Stimulated activated CD4-positive, alpha-beta T cell treated with anti-CD3 and anti-CD28 coated beads, Interleukin-4, amount 100 ng/mL, for 4 hours (primary cell): Measurements from ENCODE around the gene SSRP1.
"Not testable (repeated sequence)": the region's sequence is repeated elsewhere in the genome, so short reads cannot be mapped to it uniquely, and the experiment has no call there.

Experiments used
- DNase-seq, 2 experiments: peaks; one replicate each; pipeline ENCODE4 v3.0.0-alpha.2; 2020

The SSRP1 gene

GRCh38 chr11:57299150-57299737 lies 36.4 kb downstream of the SSRP1 start:
- no peak for DNase-seq

- DNase-seq = no peak
Measured at GRCh38 chr11:57297221-57297620, 38.5 kb downstream of the SSRP1 start.

- DNase-seq = not testable (repeated sequence)
Measured at GRCh38 chr11:57296205-57296604, 39.5 kb downstream of the SSRP1 start.

GRCh38 chr11:57294225-57295131 lies 41.2 kb downstream of the SSRP1 start:
- DNase-seq = no peak

- no peak for DNase-seq
Measured at GRCh38 chr11:57290288-57290687, 45.4 kb downstream of the SSRP1 start.

GRCh38 chr11:57288771-57289579 lies 46.7 kb downstream of the SSRP1 start:
- DNase-seq = no peak

GRCh38 chr11:57287884-57288283 lies 47.8 kb downstream of the SSRP1 start:
- no peak for DNase-seq

- no peak for DNase-seq
Measured at GRCh38 chr11:57283231-57283990, 52.3 kb downstream of the SSRP1 start.

- DNase-seq = not testable (repeated sequence)
Measured at GRCh38 chr11:57281546-57281945, 54.1 kb downstream of the SSRP1 start.

GRCh38 chr11:57279116-57279515 lies 56.6 kb downstream of the SSRP1 start:
- DNase-seq = no peak

- DNase-seq = no peak
Measured at GRCh38 chr11:57278721-57279095, 57.0 kb downstream of the SSRP1 start.

- peak in 1 of 2 experiments; percentile 21 for DNase-seq
Measured at GRCh38 chr11:57277845-57278720, 57.6 kb downstream of the SSRP1 start.

GRCh38 chr11:57276971-57277675 lies 58.6 kb downstream of the SSRP1 start:
- DNase-seq = no peak

GRCh38 chr11:57276169-57276970 lies 59.3 kb downstream of the SSRP1 start:
- no peak for DNase-seq
